HL-60/S4 (cell line): ENCODE measurements around the gene BPTF.
"Not testable (repeated sequence)": the region's sequence is repeated elsewhere in the genome, so short reads cannot be mapped to it uniquely, and the experiment has no call there.

Source experiments
- in situ Hi-C: fragments of 300-500 bp; cut with MboI; formaldehyde crosslinking; loops from 2 replicates; pipeline ENCODE4 v1.14.3; 2022; ENCODE audit warnings: low sequenced_read_pairs

The BPTF gene

GRCh38 chr17:67833134-67833533 lies 7.8 kb downstream of the BPTF start:
- in situ Hi-C loops = no loop called here

GRCh38 chr17:67833946-67834631 lies 8.8 kb downstream of the BPTF start:
- in situ Hi-C loops = no loop called here

GRCh38 chr17:67834634-67835033 lies 9.3 kb downstream of the BPTF start:
- in situ Hi-C loops = no loop called here

- in situ Hi-C loops = no loop called here
Measured at GRCh38 chr17:67836205-67836987, 11.1 kb downstream of the BPTF start.

GRCh38 chr17:67837965-67838364 lies 12.7 kb downstream of the BPTF start:
- in situ Hi-C loops = no loop called here

- in situ Hi-C loops = no loop called here
Measured at GRCh38 chr17:67838538-67838937, 13.2 kb downstream of the BPTF start.

- in situ Hi-C loops = no loop called here
Measured at GRCh38 chr17:67841992-67842391, 16.7 kb downstream of the BPTF start.

- in situ Hi-C loops = no loop called here
Measured at GRCh38 chr17:67842648-67843047, 17.3 kb downstream of the BPTF start.

GRCh38 chr17:67845374-67845773 lies 20.1 kb downstream of the BPTF start:
- in situ Hi-C loops = no loop called here

- in situ Hi-C loops = not testable (repeated sequence)
Measured at GRCh38 chr17:67848189-67848588, 22.9 kb downstream of the BPTF start.

- in situ Hi-C loops = not testable (repeated sequence)
Measured at GRCh38 chr17:67848846-67849245, 23.5 kb downstream of the BPTF start.

- in situ Hi-C loops = no loop called here
Measured at GRCh38 chr17:67850991-67851631, 25.8 kb downstream of the BPTF start.

- in situ Hi-C loops = no loop called here
Measured at GRCh38 chr17:67853703-67854102, 28.4 kb downstream of the BPTF start.

- in situ Hi-C loops = no loop called here
Measured at GRCh38 chr17:67854378-67854777, 29.1 kb downstream of the BPTF start.

- in situ Hi-C loops = no loop called here
Measured at GRCh38 chr17:67855504-67856324, 30.4 kb downstream of the BPTF start.

- in situ Hi-C loops = not testable (repeated sequence)
Measured at GRCh38 chr17:67856402-67856801, 31.1 kb downstream of the BPTF start.

- in situ Hi-C loops = no loop called here
Measured at GRCh38 chr17:67862614-67863217, 37.4 kb downstream of the BPTF start.

- in situ Hi-C loops = no loop called here
Measured at GRCh38 chr17:67863624-67864247, 38.4 kb downstream of the BPTF start.

GRCh38 chr17:67865438-67865837 lies 40.1 kb downstream of the BPTF start:
- in situ Hi-C loops = no loop called here

- in situ Hi-C loops = no loop called here
Measured at GRCh38 chr17:67867591-67867990, 42.3 kb downstream of the BPTF start.
